ENCODE measurements around the gene GPR39.

Gene GPR39

GRCh38 chr2:132414081-132414480 is 2.5 kb upstream of the GPR39 start:
- no peak for DNase-seq (ENCODE audit: low read depth in 2 of 2)

DNA sequence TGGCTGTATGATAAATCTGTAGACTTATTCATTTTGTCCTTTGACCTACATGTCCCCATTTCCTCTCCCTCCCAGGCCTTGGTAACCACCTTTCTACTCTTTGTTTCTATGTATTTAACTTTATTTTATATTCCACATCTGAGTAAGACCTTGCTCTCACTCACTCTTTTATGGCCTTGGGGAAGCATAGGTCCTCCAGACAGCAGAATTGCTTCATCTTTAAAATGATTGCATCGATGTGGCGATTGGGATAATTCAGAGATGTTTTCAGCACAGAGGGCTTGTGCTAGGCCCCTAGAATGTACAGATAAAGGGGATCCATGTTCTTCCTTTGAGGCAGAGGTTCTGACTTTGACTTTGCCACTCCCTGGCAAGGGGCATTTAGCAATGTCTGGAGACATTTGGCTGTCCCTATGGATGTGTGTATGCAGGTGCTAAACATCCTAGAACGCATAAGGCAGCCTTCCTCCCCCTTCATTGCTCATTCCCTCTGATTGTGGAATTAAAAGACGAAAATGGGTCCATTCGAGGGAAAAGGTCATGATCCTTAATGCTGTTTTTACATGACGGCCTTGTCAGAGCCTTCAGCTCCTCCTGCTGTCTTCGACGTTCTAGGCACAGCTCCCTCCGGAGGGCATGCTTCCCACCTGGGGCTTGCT is 1.2 kb upstream of the GPR39 start:
- DNase-seq (ENCODE audit: low read depth in 2 of 2), result no peak

GRCh38 chr2:132415915-132416722 is 486 bp upstream of the GPR39 start:
- no peak for DNase-seq (ENCODE audit: low read depth in 2 of 2)

DNA sequence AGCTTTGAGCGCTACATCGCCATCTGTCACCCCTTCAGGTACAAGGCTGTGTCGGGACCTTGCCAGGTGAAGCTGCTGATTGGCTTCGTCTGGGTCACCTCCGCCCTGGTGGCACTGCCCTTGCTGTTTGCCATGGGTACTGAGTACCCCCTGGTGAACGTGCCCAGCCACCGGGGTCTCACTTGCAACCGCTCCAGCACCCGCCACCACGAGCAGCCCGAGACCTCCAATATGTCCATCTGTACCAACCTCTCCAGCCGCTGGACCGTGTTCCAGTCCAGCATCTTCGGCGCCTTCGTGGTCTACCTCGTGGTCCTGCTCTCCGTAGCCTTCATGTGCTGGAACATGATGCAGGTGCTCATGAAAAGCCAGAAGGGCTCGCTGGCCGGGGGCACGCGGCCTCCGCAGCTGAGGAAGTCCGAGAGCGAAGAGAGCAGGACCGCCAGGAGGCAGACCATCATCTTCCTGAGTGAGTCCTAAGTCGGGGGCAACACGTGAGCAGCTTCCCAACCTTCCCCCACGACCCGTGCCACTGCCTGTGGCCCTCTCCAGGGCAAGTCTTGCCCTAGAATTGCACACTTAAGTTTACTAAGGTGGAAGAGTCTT is 928 bp downstream of the GPR39 start:
- DNase-seq (ENCODE audit: low read depth in 2 of 2), result no peak

- no peak for DNase-seq (ENCODE audit: low read depth in 2 of 2)
Observed at GRCh38 chr2:132419235-132419634, 2.6 kb downstream of the GPR39 start.

- no peak for DNase-seq (ENCODE audit: low read depth in 2 of 2)
Observed at GRCh38 chr2:132419941-132420340, 3.3 kb downstream of the GPR39 start.

DNA sequence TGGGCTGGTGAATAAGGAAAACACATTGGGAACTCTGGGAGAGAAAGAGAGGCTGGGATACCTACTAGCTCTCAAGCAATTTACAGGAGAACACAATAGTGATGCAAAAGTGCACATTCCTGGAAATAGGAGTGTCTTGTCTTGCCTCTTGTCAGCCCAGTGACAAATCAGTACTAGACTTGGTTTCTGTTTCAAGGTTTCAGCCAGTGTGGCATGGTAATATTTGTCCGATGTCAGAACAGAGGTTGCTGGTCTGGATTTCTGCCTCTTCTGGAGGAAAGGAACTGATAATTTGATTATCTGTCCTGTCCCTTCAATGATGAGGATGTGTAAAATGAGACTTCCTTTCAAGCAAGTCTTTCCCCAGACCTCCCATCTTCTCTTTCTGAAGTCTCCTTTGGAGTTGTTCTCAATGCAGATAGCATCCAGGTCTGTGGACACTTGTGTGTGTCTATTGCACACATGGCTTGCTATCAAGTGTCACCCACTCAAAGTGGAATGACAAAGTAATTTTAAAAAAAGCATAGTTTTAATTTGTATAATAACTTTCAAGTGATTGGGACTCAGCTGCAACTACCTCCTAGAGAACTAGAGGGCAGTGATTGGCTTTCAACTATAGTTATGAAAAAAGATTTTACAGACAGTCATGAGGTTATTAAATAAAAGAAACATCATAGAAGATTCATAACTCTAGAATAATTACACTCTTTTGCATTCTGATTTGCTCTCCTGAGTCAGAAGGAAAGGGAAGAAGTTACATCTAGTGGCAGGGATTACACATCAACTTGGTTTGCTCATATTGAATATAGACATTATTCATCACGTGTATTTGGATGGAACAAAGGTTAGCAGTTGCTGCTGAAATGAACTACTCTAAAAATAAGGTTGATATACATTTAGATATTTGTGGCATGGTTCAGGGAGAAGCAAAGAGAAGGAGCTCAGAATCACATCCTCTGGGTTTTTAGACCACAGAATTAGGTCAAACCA is 4.5 kb downstream of the GPR39 start:
- no peak for DNase-seq (ENCODE audit: low read depth in 2 of 2)

DNA sequence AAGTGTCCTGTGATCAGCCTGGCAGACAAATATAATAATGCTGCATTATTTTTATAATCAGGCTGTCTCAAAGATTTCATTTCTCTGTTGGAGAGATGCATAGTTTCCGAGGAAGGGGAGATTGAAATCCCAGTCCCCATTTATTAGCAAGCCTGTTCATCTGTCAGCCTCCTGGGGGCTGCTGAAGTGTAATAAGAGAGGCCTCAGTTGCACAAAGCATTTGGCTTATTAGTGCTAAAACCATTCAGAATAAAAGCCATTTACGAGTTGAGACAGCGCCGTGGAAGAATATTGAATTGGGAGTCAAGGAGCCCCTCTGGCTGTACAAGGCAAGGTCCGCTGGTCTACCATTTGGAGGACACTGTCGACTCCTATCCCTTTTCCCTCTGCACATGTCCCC is 6.1 kb downstream of the GPR39 start:
- DNase-seq (ENCODE audit: low read depth in 2 of 2), result no peak

DNA sequence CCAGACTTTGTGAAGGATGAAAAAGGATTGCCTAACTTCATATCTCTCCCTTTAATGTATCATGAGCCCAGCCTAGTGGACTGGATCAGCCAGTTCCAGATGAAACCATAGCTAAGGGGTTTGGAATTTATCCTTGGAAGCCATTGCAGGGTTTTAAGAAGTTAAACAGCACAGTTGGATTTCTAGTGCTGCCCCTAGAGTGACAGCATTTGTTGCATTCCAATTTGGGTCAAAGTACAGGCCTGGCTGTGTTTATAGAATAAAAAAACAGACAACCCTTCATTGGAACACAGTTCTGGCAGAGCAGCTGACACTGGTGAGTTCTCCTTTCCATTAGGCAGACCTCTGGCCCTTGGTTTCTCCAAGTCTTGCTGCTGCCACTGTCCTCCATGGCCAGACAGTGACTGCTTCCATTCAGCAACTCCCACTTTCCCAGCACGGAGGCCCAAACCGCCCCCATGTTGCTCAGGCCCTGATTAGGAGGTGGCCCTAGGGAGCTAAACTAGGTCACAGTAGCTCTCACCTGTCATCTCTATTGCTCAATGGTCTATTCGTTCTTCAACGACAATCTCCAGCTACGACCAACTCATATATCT is 8.0 kb downstream of the GPR39 start:
- DNase-seq (ENCODE audit: low read depth in 2 of 2), result no peak

- no peak for DNase-seq (ENCODE audit: low read depth in 2 of 2)
Observed at GRCh38 chr2:132426033-132426432, 9.4 kb downstream of the GPR39 start.

DNA sequence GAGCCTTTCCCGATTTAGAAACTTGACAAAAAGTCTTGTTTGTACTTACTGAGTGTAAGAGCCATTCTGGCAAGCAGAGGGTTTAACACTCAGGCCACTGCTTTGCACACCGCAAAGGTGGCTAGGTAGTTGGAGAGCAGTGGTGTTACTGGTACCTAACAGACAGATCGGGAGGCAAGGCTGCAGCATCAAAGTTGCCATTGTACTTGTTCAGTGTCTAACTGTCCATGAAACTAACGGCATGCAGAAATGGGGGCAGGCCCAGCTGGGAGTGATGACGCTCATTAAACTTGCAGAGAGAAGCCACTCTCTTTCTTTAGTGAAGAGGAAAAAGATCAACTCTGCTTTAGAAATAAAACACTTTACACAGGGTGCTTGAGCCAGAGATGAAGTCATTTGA is 10.1 kb downstream of the GPR39 start:
- no peak for DNase-seq (ENCODE audit: low read depth in 2 of 2)

- DNase-seq (ENCODE audit: low read depth in 2 of 2), result no peak
Observed at GRCh38 chr2:132429351-132429750, 12.7 kb downstream of the GPR39 start.

DNA sequence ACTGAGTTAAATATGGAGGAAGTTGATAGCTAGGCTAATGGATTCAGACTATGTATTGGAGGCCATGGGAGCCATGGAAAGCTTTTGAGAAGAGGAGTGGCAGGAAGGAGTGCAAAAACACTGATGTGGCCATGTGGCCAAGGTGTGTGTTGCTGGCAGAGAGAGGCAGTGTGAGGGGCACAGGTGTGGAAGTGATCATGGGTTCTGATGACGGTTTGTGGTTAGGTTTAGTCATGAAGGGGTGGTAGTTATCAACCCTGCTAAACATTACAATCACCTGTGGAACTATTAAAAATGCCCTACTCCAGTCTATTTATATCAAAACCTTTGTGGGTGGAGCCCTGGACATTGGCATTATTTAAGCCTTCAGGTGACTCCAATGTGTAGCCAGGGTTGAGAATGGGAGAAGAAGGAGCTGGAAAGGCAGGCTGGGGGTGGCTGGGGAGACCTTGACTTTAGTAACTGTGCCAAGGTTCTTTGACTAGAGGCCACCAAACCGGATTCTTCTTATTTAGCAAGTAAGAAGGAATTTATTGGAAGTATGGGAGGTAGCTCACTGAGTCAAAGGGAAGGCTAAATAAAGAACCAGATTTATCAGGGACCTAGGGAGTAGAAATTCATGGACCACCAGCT is 13.5 kb downstream of the GPR39 start:
- no peak for DNase-seq (ENCODE audit: low read depth in 2 of 2)

- DNase-seq (ENCODE audit: low read depth in 2 of 2), result no peak
Observed at GRCh38 chr2:132430895-132431294, 14.3 kb downstream of the GPR39 start.

DNA sequence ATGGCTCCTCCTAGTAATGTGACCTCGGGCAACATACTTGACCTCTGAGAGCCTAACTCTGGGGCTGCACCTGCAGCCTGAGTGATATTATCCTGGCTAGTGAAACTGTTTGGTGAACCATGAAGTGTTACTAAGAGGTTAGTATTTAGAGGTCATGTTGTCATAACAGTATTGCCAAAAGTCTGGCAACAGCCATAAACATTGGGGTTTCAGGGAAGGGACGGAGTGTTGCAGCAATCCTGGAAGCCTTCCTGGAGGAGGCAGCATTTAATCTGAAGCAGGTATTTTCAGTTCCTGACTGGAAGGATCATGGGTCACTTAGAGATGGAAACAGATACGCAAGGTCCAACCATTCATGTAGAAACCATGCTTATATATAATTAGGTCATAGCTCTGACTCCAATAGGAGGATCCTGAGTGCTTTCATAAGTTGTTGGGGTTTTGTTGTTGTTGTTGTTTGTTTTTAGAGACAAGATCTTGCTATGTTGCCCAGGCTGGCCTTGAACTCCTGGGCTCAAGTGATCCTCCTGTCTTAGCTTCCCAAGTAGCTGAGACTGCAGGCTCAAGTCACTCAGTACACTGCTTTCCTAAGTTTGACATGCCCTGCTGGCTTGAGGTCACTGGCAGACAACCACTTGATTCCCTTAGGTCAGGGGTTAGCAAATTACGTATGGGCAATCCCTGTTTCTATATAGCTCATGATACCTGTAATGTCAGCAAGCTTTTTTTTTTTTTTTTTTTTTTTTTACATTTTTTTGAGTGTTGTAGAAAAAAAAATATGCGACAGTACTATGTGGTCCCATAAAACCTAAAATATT is 21.5 kb downstream of the GPR39 start:
- DNase-seq (ENCODE audit: low read depth in 2 of 2), result no peak

GRCh38 chr2:132438691-132439090 is 22.1 kb downstream of the GPR39 start:
- DNase-seq (ENCODE audit: low read depth in 2 of 2), result no peak

- no peak for DNase-seq (ENCODE audit: low read depth in 2 of 2)
Observed at GRCh38 chr2:132439703-132440398, 23.2 kb downstream of the GPR39 start.

- no peak for DNase-seq (ENCODE audit: low read depth in 2 of 2)
Observed at GRCh38 chr2:132441051-132441450, 24.4 kb downstream of the GPR39 start.

GRCh38 chr2:132442278-132442677 is 25.7 kb downstream of the GPR39 start:
- no peak for DNase-seq (ENCODE audit: low read depth in 2 of 2)

Measured in stimulated activated CD4-positive, alpha-beta T cell treated with anti-CD3 and anti-CD28 coated beads, Interleukin-1b, Interleukin-23, amount 100 ng/mL, for 4 hours (primary cell).